Posterior cingulate gyrus (tissue), 11 donors: ENCODE data around the gene ASIC2.
A peak's percentile ranks its signal among the peaks of the same experiment; 100 is the strongest.

ENCODE experiments used
- DNase-seq, 10 donors: peaks; one replicate each; pipeline versions ENCODE4 v3.0.0 to v3.0.0-alpha.2; 2020 to 2021; ENCODE audit warnings: mixed read lengths in 3 of 10
- intact Hi-C: fragments of 100-400 bp; cut with DNase I; formaldehyde crosslinking; loops from one replicate; pipeline ENCODE4 v1.15.1; 2023

Gene ASIC2

DNA sequence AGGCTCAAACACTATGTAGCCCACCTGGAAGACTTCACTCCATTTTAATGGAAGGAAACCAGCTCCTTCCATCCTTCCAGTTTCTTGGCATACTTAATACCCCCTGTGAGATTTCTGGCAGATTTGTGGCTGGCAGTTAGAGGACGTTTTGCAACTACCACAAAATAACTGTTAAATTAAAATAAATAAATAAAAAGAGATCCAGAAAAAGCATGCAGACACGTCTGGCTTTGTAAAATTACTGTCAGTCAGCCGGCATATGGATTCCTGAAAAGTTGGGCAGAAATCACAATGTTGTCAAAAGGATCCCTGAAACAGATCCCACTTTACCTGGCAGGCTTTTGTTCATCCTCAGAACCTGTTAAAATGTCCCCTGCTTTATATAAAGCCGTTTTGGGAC lies 113.9 kb downstream of the ASIC2 start:
- DNase-seq = no peak
- intact Hi-C loops = no loop called here

DNA sequence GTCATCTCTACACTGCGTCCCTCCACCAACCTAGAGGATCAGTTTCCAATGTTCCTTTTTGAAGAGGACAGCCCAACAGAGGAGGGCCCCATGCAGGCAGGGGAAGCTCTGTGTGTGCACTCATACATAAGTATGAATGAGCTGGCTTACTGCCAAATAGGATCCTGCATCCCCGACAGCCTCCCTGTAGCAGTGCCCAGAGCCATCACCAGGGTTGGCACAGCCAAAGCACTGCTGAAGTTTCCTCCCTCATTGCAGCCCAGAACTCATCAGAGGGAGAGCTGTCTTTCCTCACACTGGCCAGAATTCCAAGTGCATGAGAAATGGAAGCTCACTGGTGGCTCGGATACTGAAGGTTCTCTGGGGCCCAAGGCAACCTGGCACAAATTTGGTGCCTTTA lies 114.4 kb downstream of the ASIC2 start:
- no peak for DNase-seq
- intact Hi-C loops = no loop called here

DNA sequence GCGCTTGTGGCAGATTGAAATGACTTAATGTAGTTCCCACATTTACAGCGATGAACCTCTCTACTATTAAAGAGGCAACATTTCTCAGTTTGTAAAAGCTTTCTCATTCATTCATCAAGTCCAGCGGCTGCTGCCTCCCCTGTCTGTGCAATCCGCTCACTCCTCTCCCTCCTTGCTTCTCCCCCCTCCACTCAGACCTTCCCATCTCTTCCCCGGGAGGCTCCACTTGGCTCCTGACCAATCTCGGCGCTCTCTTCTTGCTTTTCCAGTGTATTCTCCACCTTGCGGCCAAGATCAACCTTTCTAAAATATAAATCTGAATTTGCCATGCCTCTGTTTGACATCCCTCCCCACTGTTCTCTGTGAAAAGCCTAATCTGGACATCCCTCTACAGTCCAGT lies 117.5 kb downstream of the ASIC2 start:
- no peak for DNase-seq
- intact Hi-C loops = no loop called here

DNA sequence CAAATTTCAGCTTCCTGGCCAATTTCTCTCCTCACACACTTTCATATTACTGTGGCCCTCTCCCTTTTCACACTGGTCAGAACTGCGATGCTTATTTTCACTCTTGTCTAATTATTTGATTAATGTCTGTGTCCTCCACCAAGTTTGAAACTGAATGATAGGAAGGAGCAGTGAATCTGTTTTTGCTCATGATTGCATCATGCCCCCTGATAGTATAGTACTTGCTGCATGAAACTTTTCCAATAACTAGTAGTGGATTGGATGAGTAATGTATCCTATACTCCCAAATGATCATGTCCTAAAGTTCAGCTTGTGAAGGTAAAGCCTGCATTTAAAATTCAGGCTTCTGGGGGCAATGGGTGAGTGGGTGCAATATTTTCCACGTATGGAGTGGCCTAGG lies 121.2 kb downstream of the ASIC2 start:
- DNase-seq = no peak
- intact Hi-C loops = no loop called here

DNA sequence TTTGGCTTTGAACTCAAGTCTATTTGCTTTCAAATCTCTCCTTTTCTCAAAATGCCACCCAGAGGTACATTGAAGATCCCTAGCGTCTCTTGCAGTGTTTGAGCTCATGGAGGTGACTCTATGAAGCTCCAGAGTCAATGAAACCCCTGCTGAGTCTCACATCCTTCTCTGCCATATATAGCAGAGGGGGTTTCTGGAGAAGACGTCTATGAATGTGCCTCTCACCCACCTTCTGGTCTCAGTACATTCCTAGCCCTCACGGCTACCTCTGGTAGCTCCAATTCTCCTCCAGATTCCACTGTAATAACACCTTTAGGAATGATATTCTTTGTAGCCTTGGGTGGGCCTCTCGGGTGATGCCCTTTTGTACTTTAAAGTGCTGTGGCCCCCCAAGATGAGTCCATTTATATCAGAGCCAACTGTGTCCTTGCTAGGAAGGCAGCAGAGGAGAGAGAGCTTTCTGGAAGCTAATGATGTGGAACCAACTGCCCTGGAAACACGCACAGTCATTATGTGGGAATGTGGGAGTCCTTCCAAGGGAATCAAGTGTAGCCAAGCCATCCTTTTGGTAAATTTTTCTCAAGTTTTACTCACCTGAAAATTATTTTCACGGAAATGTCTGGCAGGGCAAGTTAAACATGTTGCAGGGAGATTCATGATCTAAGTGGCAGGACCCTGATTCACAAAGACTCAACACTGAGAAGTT lies 123.4 kb downstream of the ASIC2 start:
- intact Hi-C loops = no loop called here
- no peak for DNase-seq

DNA sequence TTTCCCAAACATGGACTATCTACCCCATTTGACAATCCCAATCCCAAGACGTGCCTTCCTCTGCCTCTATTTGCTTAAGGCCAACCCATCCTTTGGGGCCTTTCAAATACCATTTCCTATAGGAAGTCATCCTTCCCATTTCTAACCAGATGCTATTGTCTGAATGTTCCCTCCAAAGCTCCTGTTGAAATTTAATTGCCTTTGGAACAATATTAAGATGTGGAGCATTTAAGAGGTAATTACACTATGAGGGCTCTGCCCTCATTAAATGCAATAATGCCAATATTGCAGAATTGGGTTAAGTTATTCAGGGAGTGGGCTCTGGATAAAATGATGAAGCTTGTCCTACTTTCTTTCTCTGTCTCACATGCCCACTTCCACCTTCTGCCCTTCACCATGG lies 125.4 kb downstream of the ASIC2 start:
- DNase-seq = no peak
- intact Hi-C loops = loop anchor here (2.0 kb wide), 1 partner anchor 35 kb away; no protein-coding TSS in a partner anchor

DNA sequence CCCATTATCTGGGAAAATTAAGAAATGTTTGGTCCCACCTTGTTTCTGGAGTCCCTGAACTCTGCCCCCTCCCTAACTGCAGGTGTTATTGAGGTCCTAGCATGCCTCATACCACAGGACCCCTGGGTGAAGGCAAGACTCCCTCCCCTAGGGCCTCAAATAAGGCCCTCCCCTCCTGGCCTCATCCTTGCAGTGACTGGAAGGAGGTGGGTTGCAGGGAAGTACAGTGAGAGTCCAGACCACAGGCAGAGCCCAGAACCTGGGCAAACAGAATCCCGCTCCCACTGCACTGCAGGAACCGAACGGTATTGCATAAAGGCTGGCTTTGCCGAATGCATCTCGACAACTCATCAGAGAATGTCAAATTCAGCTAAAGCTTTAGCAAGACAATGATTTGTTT lies 126.6 kb downstream of the ASIC2 start:
- intact Hi-C loops = loop anchor here (2.0 kb wide), 1 partner anchor 36 kb away; no protein-coding TSS in a partner anchor
- DNase-seq = no peak

DNA sequence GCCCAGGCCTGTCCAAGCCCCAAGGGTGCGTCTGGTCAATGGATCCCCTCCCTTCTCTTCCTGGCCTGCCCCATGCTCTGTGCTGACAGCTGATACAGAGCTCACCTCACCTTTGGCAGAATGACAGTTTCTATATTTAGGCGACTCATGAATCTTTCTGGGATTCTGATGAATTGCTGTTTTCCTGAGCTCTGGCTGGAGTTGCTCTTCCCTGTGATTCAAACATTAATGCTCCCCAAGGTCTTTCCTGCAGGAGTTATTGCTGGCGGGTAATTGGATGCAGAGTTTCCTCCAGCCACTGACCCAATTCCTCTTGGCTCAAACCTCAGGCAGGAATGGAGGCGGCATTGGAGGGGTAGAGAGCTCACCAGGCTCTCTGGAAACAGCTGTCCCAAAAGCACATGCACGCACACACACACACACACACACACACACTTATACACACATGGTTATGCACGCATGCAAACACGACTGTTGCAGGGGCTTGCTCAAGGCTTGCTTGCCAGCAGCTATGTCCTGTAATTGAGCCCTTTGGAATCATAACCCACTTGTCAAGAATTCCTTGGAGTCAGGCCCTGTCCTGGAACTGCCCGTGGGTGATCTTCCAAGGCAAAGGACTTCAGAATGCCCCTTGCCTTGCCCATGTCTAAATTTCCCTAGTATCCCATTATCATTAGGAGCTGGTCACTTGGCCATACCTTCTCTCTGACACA lies 128.8 kb downstream of the ASIC2 start:
- DNase-seq = no peak
- intact Hi-C loops = no loop called here

DNA sequence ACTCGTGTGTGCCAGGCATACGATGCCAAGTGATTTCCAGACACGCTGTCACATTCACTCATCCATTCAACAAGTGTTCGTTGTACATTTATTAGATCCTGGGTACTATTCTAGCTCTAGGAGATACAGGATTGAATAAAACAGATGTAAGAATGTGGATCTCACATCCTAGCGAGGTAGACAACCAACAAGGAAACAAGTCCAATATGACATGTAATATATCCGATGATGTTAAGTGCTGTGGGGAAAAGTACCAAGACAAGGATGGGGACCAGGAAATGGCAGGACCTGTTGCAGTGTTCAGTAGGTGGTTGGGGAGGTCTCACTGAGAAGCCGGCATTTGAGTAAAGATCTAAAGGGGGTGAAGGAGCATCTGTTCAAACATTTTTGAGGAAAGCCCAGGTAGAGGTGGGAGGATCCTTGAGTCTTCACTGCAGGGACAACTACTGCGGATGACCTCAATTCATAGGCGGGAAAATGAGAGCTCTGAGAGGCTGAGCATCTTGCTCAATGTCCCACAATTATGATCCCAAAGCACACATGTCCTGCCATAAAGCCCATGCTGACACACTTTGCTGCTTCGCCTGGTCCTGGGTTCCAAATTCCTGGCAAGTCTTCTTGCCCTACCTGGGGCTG lies 129.4 kb downstream of the ASIC2 start:
- no peak for DNase-seq
- intact Hi-C loops = no loop called here

DNA sequence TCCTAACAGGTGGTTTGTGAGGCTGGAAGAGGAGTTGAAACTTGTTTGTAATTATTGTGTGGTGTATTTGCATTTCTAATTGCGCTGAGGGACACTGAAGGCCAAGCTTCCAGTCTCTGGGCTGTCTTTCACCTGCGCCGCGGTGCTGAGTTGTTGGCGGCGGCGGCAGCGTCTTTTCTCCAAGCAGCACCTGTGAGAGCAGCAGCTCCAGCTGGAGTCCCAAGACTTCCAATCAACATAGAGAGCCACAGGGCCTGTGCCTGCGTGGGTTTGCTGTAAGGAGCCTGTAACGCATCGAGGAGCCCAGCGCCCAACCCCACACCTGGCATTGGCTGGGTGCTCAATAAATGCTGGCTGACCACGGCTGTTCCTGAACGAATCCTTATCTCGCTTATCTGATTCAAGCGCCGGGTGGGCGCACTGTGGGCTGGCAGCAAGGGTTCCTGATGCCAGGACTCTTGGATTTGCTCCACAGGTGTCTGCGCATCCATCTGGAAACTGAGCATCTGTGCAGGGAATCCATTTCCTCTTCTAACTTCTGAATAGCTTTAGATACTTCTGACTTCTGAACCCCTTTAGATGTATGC lies 138.1 kb downstream of the ASIC2 start:
- DNase-seq = no peak
- intact Hi-C loops = no loop called here

DNA sequence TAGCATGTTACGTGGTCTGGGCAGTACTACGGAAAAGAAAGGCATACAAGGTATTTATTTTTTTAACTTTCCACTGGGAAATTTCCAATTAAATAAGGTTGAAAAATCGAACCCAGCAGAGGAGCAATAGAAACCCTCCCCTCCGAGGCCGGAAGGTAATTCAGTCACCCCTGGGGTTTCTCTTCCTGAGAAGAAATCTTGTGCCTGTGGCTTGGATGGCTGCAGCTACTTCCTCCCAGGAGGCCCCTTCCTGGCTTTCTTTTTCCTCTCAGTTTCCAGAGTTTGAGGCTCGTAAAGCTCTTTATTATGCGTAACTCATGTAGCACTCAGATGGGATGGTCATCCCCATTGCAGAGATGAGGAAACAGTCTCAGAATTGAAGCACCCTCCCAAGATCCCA lies 140.3 kb downstream of the ASIC2 start:
- intact Hi-C loops = no loop called here
- no peak for DNase-seq

DNA sequence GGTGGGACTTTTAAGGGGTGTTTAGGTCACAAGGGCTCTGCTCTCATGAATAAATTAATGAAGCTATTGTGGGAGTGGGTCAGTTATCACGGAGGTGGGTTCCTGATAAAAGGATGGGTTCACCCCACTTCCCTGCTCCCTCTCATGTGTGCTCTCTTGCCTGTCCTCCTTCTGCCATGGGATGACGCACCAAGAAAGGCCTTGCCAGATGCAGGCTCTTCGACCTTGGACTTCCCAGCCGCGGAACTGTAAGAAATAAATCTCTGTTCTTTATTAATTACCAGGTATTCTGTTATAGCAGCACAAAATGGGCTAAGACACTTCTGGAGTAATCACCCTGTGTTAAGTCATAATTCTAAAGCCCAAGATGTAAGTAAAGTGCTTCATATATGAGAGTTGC lies 141.5 kb downstream of the ASIC2 start:
- intact Hi-C loops = no loop called here
- DNase-seq = no peak

DNA sequence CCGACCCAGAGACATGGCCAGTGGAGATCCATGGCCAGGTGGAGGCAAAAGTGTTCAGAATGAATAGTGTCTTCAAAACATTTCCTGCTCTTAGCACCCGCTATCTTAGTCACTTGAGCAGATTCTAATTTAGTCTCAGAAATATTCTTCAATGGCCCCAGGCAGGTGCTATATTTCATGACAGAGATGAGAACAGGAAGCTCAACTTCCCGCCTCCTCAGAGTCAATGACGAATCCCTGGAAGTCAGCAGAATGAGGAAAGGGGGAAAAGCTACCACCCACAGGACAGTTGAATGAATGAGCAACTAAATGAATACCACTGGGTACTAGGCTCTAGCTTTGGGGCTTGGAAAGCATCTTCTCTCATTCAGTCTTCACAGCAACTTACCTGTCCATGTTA lies 147.2 kb downstream of the ASIC2 start:
- intact Hi-C loops = no loop called here

DNA sequence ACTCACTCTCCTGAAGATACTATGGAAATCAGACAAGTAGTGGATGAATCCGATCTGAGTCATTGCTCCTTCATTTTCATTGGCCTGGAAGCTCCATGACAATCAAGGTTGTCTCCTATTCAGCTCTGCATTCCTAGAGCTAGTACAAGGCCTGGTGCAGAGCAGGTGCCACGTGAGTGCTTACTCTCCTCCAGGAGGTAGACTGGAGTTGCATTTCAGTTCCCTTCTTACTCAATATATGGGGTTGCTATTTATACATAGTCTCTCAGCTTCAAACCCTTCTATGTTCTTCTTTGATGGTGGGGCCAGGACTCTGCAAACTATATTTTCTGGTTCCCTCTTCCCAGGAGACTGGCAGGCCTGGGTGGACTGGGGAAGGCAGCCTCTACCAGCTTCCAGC lies 148.3 kb downstream of the ASIC2 start:
- intact Hi-C loops = no loop called here
- no peak for DNase-seq

More for the DNA sequence above, 147.2 kb downstream of the ASIC2 start:
- DNase-seq = no peak

DNA sequence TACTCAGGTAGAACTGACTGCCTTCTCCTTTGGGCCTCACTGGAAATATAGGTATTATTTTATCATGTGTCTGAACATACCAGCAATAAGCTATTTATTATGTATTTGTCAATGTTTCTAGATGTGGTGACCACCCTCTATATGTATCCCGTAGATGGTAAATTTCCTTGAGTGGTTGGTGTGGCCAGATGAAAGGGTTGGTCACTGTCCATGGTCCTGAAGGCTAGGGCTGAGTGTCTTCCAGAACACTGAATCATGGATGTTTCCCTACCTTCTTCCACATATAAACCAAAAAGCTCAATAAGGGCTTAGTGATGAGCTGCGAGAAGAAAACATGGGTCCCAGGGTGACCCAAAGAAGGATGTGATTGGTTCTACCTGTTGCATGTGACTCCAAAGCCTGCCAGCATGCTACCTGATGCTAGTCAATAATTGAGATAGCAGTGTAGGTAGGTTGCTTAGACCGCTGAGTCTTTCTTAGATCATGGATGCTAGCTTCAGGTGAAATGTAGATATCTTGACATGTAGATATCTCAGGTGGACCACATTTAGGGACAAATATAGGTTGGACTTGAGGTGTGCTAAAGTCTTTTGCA lies 150.3 kb downstream of the ASIC2 start:
- no peak for DNase-seq
- intact Hi-C loops = no loop called here

DNA sequence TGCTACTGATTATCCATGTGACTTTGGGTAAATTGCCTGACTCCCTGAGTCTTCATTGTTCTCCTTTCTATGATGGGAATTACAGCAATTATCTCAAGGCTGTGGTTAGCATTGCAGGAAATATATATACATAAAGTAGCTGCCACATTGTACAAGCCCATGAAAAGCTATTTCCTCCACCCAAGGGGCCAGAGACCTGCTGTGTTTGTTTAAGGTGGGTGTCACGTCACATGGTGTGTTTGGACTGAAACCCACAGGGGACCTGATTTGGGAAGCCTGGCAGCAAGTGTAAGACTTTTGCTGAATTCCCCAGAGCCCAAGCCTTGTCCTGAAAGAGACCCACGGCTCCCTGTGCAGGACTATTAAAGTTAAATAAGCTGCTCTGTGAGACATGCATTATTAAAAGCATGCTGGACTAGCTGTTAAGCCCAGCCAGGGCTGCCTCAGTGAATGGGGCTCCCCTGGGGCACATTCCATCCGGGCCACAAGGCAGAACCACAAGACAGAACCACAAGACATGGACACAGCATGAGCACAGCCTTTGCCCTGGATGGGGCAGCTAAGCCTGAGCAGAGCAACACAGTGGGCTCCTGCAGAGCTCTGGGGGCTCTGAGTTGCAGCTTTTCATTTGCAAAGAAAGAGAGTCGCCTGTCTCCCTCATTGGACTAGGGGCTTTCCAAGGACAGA lies 152.5 kb downstream of the ASIC2 start:
- intact Hi-C loops = no loop called here
- no peak for DNase-seq

DNA sequence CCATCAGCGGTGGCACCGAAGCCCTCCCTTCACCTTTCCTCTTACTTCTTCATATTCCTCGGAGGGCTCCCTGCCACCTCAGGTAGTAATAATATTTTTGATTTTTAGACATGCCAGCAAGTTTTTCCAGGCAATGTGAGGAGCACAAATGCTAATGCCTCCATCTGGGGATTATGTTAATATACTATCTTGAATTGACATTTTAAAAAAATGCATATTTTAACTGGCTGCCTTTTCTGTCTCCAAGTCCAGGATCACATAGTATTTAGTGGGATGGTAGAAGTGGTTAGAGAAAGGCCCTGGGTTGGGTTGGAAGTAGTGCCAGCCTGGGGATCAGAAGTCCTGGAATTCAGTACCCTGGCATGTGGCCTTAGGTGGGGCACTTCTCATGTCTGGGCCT lies 154.5 kb downstream of the ASIC2 start:
- intact Hi-C loops = no loop called here
- DNase-seq = no peak

DNA sequence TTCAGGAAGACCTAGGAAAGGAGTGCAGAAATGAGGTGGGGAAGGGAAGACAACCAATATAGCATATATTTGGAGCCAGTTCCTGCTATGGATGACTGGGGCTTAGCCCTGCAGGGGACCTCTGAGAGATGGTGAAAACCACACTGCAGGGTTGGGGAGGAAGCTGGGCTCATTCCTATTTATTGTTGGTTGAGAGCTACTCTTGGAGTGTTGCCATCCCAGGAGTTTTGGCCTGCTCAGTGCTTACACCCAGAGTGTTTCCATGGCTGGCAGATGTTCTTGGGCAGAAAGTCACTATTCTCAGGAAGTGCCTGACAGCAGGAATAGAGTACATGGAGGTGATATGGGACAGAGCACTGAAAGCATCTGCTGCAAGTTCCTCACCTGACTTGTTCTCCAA lies 155.7 kb downstream of the ASIC2 start:
- intact Hi-C loops = no loop called here
- DNase-seq = no peak

DNA sequence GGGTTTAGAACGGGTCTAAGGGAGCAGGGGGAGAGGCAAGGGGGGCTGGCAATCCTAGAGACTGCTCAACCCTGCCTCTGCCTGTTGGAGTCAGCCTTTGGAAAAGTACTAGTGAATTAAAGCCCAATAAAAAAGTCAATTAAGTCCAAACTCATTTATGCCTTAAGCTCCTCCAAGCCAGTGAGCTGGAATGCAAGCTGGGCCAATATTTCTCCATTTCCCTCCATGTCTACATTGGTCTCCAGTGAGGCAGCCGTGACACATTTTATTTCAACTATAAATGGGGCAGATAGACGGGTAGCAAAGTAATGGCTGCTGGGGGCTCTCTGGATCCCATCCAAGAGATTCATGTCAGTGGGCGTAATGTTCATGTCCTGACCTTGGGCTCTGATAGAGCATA lies 157.4 kb downstream of the ASIC2 start:
- no peak for DNase-seq
- intact Hi-C loops = no loop called here

DNA sequence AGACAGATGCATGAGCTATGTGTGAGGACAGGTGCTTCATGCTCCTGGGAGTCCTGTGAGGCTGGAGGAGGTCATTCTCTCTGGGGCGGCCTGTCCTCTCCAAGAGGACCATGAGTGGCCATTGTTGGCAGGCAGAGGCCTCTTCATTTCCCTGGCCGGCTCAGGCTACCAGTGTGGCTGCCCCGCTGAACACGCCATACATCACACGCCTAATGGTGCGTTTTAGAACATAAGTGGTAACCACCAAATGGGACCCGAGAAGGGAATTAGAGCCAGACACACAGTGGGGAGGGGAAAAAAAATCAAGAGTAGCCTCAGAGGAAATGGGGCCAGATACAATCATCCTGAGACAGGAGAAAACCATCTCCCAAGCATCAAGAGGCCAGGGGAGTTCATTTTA lies 161.5 kb downstream of the ASIC2 start:
- DNase-seq = no peak
- intact Hi-C loops = no loop called here

DNA sequence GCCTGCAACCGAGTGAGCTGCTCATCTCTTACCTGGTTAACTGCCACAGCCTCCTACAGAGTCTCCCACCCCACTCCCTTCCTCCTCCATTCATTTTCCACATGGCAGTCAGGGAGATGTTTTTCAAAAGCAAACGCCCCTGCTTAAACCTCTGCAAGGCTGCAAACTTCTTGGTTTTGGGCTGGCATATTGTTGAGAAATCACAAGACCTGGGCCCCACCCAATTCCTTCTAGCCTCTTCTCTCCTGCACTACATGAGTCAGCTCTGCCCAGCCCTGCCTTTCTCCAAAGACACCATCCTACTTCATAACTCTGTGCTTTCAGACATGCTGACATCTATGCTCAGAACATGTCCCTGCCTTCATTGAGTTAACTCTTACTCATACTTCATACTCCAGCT lies 165.4 kb downstream of the ASIC2 start:
- peak in 1 of 10 donors; percentile 16 for DNase-seq
- intact Hi-C loops = no loop called here
